Muscle of arm (tissue), 14 donors: Measurements from ENCODE around the gene ATP5F1B. TPM values are rescaled to one million over a fixed set of nuclear protein-coding genes. Genes with fewer than 3 reads are reported as not detected.

Experiments used
- DNase-seq: peaks from one replicate; pipeline ENCODE4 v3.0.0-alpha.2; 2013
- long read RNA-seq, 11 donors: transcript quantifications; one replicate each; lab custom pipeline, GENCODE V29; 2026
- polyA plus RNA-seq, 12 donors: library from polyadenylated mRNA; unstranded; fragments of 120-200 nt; gene quantifications; one replicate each; pipeline ENCODE4 v1.2.1, GENCODE V29; 2013; ENCODE audit not compliant: insufficient read length in 12 of 12

Gene ATP5F1B
- polyA plus RNA-seq = 100 to 1,000 TPM in 11 of 12 donors, not detected in 1; 327 to 788 (median 683) TPM
- long read RNA-seq, donor 1, transcript ATP5F1B-208 (2 exons, 457 nt) = minor isoform, 83 of 808 reads
- long read RNA-seq, donor 1, transcript ATP5F1B-206 (3 exons, 863 nt) = minor isoform, 8 of 808 reads
- long read RNA-seq, donor 1, transcript ATP5F1B-201 (10 exons, 1,839 nt) = major isoform, 163 of 808 reads
- long read RNA-seq, donor 1, partial matches to known transcripts = 554 of 808 reads
- long read RNA-seq, donor 1, other reads (novel, unspliced or antisense) = 0 of 808 reads
- long read RNA-seq, donor 2, transcript ATP5F1B-201 (10 exons, 1,839 nt) = major isoform, 256 of 624 reads
- long read RNA-seq, donor 2, transcript ATP5F1B-208 (2 exons, 457 nt) = minor isoform, 32 of 624 reads
- long read RNA-seq, donor 2, partial matches to known transcripts = 319 of 624 reads
- long read RNA-seq, donor 2, other reads (novel, unspliced or antisense) = 15 of 624 reads
- long read RNA-seq, donor 3, transcript ATP5F1B-201 (10 exons, 1,839 nt) = major isoform, 113 of 381 reads
- long read RNA-seq, donor 3, transcript ATP5F1B-208 (2 exons, 457 nt) = minor isoform, 19 of 381 reads
- long read RNA-seq, donor 3, partial matches to known transcripts = 242 of 381 reads
- long read RNA-seq, donor 3, other reads (novel, unspliced or antisense) = 5 of 381 reads
- long read RNA-seq, donor 4, transcript ATP5F1B-208 (2 exons, 457 nt) = minor isoform, 16 of 234 reads
- long read RNA-seq, donor 4, transcript ATP5F1B-201 (10 exons, 1,839 nt) = major isoform, 52 of 234 reads
- long read RNA-seq, donor 4, partial matches to known transcripts = 166 of 234 reads
- long read RNA-seq, donor 4, other reads (novel, unspliced or antisense) = 0 of 234 reads
- long read RNA-seq, donor 5 = 0 reads
- long read RNA-seq, donor 6, transcript ATP5F1B-201 (10 exons, 1,839 nt) = major isoform, 102 of 378 reads
- long read RNA-seq, donor 6, transcript ATP5F1B-208 (2 exons, 457 nt) = minor isoform, 24 of 378 reads
- long read RNA-seq, donor 6, partial matches to known transcripts = 248 of 378 reads
- long read RNA-seq, donor 6, other reads (novel, unspliced or antisense) = 0 of 378 reads
- long read RNA-seq, donor 7, transcript ATP5F1B-208 (2 exons, 457 nt) = minor isoform, 5 of 234 reads
- long read RNA-seq, donor 7, transcript ATP5F1B-201 (10 exons, 1,839 nt) = major isoform, 82 of 234 reads
- long read RNA-seq, donor 7, partial matches to known transcripts = 147 of 234 reads
- long read RNA-seq, donor 7, other reads (novel, unspliced or antisense) = 0 of 234 reads
- long read RNA-seq, donor 8, transcript ATP5F1B-201 (10 exons, 1,839 nt) = major isoform, 194 of 1,020 reads
- long read RNA-seq, donor 8, transcript ATP5F1B-208 (2 exons, 457 nt) = minor isoform, 32 of 1,020 reads
- long read RNA-seq, donor 8, partial matches to known transcripts = 778 of 1,020 reads
- long read RNA-seq, donor 8, other reads (novel, unspliced or antisense) = 14 of 1,020 reads
- long read RNA-seq, donor 9, transcript ATP5F1B-201 (10 exons, 1,839 nt) = major isoform, 84 of 374 reads
- long read RNA-seq, donor 9, transcript ATP5F1B-208 (2 exons, 457 nt) = minor isoform, 20 of 374 reads
- long read RNA-seq, donor 9, partial matches to known transcripts = 270 of 374 reads
- long read RNA-seq, donor 9, other reads (novel, unspliced or antisense) = 0 of 374 reads
- long read RNA-seq, donor 10, transcript ATP5F1B-201 (10 exons, 1,839 nt) = major isoform, 192 of 696 reads
- long read RNA-seq, donor 10, transcript ATP5F1B-206 (3 exons, 863 nt) = minor isoform, 6 of 696 reads
- long read RNA-seq, donor 10, transcript ATP5F1B-208 (2 exons, 457 nt) = minor isoform, 21 of 696 reads
- long read RNA-seq, donor 10, partial matches to known transcripts = 477 of 696 reads
- long read RNA-seq, donor 10, other reads (novel, unspliced or antisense) = 0 of 696 reads
- long read RNA-seq, donor 11, transcript ATP5F1B-208 (2 exons, 457 nt) = minor isoform, 32 of 741 reads
- long read RNA-seq, donor 11, transcript ATP5F1B-201 (10 exons, 1,839 nt) = major isoform, 214 of 741 reads
- long read RNA-seq, donor 11, partial matches to known transcripts = 486 of 741 reads
- long read RNA-seq, donor 11, other reads (novel, unspliced or antisense) = 7 of 741 reads

- DNase-seq = peak; percentile 99
These were observed at the start of gene ATP5F1B for GRCh38 chr12:56645717-56646446. Gene ATP5F1B, minus strand, starts transcription at chr12:56645984. Its CDS starts 21 bp downstream, at chr12:56645963.

DNA sequence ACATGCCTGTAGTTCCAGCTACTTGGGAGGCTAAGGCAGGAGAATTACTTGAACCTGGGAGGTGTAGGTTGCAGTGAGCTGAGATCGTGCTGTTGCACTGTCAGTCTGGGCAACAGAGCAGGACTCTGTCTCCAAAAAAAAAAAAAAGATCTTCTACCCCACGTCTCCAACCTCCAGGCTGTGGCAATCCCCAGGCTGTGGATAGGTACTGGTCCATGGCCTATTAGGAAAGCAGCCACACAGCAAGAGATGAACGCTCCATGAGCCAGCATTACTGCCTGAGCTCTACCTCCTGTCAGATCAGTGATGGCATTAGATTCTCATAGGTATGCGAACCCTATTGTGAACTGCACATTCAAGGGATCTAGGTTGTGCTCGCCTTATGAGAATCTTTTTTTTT, 48.4 kb upstream of the ATP5F1B start:
- no peak for DNase-seq

- no peak for DNase-seq
These were observed 43.0 kb upstream of the ATP5F1B start for GRCh38 chr12:56688846-56689109.

GRCh38 chr12:56688129-56688845, 42.5 kb upstream of the ATP5F1B start, which contains the start of gene PTGES3:
Gene PTGES3, minus strand, starts transcription at chr12:56688284. Its CDS starts 285 bp downstream, at chr12:56687999.
- peak; percentile 98 for DNase-seq

- peak; percentile 48 for DNase-seq
These were observed 41.7 kb upstream of the ATP5F1B start for GRCh38 chr12:56687223-56688128.

DNA sequence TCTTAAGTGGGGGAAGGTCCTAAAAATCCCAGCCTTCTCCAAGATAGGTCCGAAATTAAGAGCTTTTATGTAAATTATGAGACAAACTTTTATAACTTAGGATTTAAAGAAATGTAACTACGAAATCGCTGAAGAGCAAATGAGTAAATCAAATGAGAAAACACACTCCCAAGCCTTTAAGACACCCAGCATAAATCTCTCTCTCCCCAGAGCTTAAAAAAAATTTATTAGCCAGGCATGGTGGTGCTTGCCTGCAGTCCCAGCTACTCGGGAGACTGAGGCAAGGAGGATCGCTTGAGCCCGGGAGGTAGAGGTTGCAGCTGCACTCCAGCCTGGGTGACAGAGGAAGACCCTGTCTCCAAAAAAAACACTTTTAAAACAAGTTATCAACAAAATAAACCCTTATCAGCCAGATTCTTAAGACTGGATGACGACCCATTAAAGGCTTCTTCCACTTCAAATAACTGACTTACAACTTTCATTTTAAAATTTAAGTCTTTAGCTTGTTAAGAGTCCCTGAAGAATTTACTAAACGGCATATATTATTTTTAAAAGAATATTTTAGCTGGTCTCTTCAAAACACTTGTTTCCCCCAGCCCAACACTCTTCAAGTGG, 39.1 kb upstream of the ATP5F1B start:
- DNase-seq = no peak

GRCh38 chr12:56682323-56682722, 36.5 kb upstream of the ATP5F1B start:
- DNase-seq = no peak

- DNase-seq = no peak
These were observed 34.2 kb upstream of the ATP5F1B start for GRCh38 chr12:56679883-56680575.

DNA sequence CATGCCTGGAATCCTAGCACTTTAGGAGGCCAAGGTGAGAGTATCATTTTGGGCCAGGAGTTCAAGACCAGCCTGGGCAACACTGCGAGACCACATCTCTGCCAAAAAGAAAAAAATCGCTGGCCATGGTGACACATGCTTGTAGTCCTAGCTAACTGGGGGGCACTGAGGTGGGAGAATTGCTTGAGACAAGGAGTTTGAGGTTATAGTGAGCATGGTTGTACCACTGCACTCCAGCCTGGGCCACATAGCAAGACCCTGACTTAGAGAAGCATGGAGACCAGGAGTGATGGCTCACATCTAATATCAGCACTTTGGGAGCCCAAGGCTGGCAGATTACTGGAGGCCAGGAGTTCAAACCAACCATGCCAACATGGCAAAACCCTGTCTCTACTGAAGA, 33.1 kb upstream of the ATP5F1B start:
- DNase-seq = no peak

DNA sequence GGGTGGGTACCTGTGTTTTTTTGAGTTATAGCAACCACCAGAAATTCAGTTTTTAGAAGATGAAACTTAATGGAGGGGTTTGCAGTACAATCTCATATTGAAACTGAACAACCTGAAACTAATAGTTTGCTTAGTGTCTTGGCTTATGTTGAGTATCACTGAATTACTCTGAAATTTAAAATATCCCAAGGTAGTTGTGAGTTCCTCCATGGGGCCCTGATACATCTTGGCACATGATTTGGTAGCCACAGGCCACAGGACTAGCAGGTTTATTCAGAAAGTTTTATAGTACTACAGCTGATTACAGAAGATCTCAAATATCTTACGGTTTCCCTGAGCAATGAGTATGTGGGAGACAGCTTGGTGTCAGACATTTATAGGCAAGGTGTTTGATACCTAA, 31.9 kb upstream of the ATP5F1B start:
- DNase-seq = no peak

DNA sequence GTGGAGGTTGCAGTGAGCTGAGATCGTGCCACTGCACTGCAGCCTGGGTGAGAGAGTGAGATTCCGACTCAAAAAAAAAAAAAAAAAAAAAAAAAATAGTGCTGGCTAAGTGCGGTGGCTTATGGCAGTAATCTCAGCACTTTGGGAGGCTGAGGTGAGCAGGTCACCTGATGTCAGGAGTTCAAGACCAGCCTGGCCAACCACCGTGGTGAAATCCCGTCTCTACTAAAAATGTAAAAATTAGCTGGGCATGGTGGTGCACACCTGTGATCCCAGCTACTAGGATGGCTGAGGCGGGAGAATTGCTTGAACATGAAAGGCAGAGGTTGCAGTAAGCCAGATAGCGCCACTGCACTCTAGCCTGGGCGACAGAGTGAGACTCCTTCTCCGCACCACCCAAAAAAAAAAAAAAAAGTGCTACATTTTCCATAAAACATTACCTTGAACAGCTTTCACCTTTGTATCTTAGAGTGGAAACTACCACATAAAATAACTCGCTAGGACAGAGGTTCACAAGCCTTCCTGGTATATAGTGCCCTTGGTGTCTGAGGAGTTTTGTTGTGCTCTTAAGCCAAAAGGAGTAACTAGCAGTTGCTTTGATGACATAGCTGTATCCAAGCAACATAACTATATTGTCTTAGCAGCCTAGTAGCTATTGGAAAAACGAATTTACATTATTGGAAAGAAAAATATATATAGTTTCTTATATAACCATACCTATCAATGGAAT, 31.2 kb upstream of the ATP5F1B start:
- DNase-seq = no peak

- DNase-seq = no peak
These were observed 25.8 kb upstream of the ATP5F1B start for GRCh38 chr12:56671608-56672007.

DNA sequence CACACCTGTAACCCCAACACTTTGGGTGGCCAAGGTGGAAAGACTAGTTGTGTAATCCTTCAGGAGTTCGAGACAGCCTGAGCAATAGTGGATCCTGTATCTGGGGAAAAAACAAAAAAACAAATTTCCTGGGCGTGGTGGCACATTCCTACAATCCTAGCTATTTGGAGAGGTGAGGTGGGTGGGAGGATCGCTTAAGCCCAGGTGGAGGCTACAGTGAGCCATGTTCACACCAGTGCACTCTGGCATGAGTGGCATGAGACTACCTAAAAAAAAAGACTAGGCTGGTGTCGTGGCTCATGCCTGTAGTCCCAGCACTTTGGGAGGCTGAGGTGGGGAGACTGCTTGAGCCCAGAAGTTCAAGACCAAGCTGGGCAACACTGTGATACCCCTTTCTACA, 25.1 kb upstream of the ATP5F1B start:
- DNase-seq = no peak

- no peak for DNase-seq
These were observed 22.3 kb upstream of the ATP5F1B start for GRCh38 chr12:56668197-56668457.

- no peak for DNase-seq
These were observed 16.3 kb upstream of the ATP5F1B start for GRCh38 chr12:56661979-56662638.

GRCh38 chr12:56661560-56661959, 15.8 kb upstream of the ATP5F1B start:
- DNase-seq = no peak
